ENCODE data around the gene THSD4.
A peak's percentile ranks its signal among the peaks of the same experiment; 100 is the strongest.
"Not testable (repeated sequence)": the region's sequence is repeated elsewhere in the genome, so short reads cannot be mapped to it uniquely, and the experiment has no call there.

The THSD4 gene

GRCh38 chr15:71716990-71717389 is 601.7 kb downstream of the THSD4 start:
- Mint-ChIP-seq H3K36me3 (no peaks in the 10 kb centered on the region), H3K9me3 (no peaks in the 10 kb centered on the region), H3K4me1 (no peaks in the 10 kb centered on the region), H3K27ac (no peak overlapping the region), H3K4me3 (no peak overlapping the region), H3K27me3 (peaks cover 5% of the 10 kb centered on the region)
- DNase-seq (ENCODE audit: low spot score in 2 of 2) (no peak), ATAC-seq (ENCODE audit: low read depth) (no peak)

GRCh38 chr15:71718116-71718910 is 603.0 kb downstream of the THSD4 start:
- no peak for DNase-seq (ENCODE audit: low spot score in 2 of 2)
- Mint-ChIP-seq H3K27ac (no peak overlapping the region), H3K4me3 (no peak overlapping the region), H3K9me3 (no peaks in the 10 kb centered on the region), H3K4me1 (no peaks in the 10 kb centered on the region), H3K36me3 (no peaks in the 10 kb centered on the region), H3K27me3 (peaks cover 3% of the 10 kb centered on the region)
- ATAC-seq (ENCODE audit: low read depth) = no peak

GRCh38 chr15:71723344-71723743 is 608.1 kb downstream of the THSD4 start:
- no peaks in the 10 kb centered on the region for H3K9me3 Mint-ChIP-seq
- H3K27ac Mint-ChIP-seq = no peak overlapping the region
- peaks cover 7% of the 10 kb centered on the region for H3K27me3 Mint-ChIP-seq
- no peak overlapping the region for H3K4me3 Mint-ChIP-seq
- ATAC-seq (ENCODE audit: low read depth) (no peak), DNase-seq (ENCODE audit: low spot score in 2 of 2) (no peak)
- no peaks in the 10 kb centered on the region for H3K36me3 Mint-ChIP-seq
- no peaks in the 10 kb centered on the region for H3K4me1 Mint-ChIP-seq

GRCh38 chr15:71725207-71725955 is 610.1 kb downstream of the THSD4 start:
- H3K9me3 Mint-ChIP-seq; H3K27me3 Mint-ChIP-seq; DNase-seq (ENCODE audit: low spot score in 2 of 2); H3K4me1 Mint-ChIP-seq; ATAC-seq (ENCODE audit: low read depth); H3K4me3 Mint-ChIP-seq; H3K36me3 Mint-ChIP-seq; H3K27ac Mint-ChIP-seq: not testable (repeated sequence)

GRCh38 chr15:71728881-71729280 is 613.6 kb downstream of the THSD4 start:
- H3K36me3 Mint-ChIP-seq = no peaks in the 10 kb centered on the region
- no peak for ATAC-seq (ENCODE audit: low read depth)
- H3K4me1 Mint-ChIP-seq = no peaks in the 10 kb centered on the region
- no peak overlapping the region for H3K27ac Mint-ChIP-seq
- no peaks in the 10 kb centered on the region for H3K9me3 Mint-ChIP-seq
- peaks cover 5% of the 10 kb centered on the region for H3K27me3 Mint-ChIP-seq
- no peak overlapping the region for H3K4me3 Mint-ChIP-seq
- no peak for DNase-seq (ENCODE audit: low spot score in 2 of 2)

GRCh38 chr15:71729319-71729718 is 614.0 kb downstream of the THSD4 start:
- no peak overlapping the region for H3K27ac Mint-ChIP-seq
- no peaks in the 10 kb centered on the region for H3K9me3 Mint-ChIP-seq
- ATAC-seq (ENCODE audit: low read depth) (no peak), DNase-seq (ENCODE audit: low spot score in 2 of 2) (no peak)
- no peaks in the 10 kb centered on the region for H3K4me1 Mint-ChIP-seq
- peaks cover 3% of the 10 kb centered on the region for H3K27me3 Mint-ChIP-seq
- H3K36me3 Mint-ChIP-seq = no peaks in the 10 kb centered on the region
- H3K4me3 Mint-ChIP-seq = no peak overlapping the region

- no peaks in the 10 kb centered on the region for H3K4me1 Mint-ChIP-seq
- H3K27ac Mint-ChIP-seq = no peak overlapping the region
- no peaks in the 10 kb centered on the region for H3K9me3 Mint-ChIP-seq
- ATAC-seq (ENCODE audit: low read depth) = peak; percentile 43
- no peaks in the 10 kb centered on the region for H3K36me3 Mint-ChIP-seq
- DNase-seq (ENCODE audit: low spot score in 2 of 2) = no peak
- no peak overlapping the region for H3K4me3 Mint-ChIP-seq
- peaks cover 3% of the 10 kb centered on the region for H3K27me3 Mint-ChIP-seq
These were observed 615.2 kb downstream of the THSD4 start for GRCh38 chr15:71730277-71731144.

- ATAC-seq (ENCODE audit: low read depth) = no peak
- no peak overlapping the region for H3K27ac Mint-ChIP-seq
- H3K4me1 Mint-ChIP-seq = no peaks in the 10 kb centered on the region
These were observed 617.4 kb downstream of the THSD4 start for GRCh38 chr15:71732636-71733035.

GRCh38 chr15:71733122-71733521 is 617.9 kb downstream of the THSD4 start:
- H3K4me1 Mint-ChIP-seq = no peaks in the 10 kb centered on the region
- H3K27me3 Mint-ChIP-seq = peaks cover 3% of the 10 kb centered on the region
- DNase-seq (ENCODE audit: low spot score in 2 of 2) = no peak
- no peaks in the 10 kb centered on the region for H3K9me3 Mint-ChIP-seq
- ATAC-seq (ENCODE audit: low read depth) = no peak
- no peak overlapping the region for H3K27ac Mint-ChIP-seq
- H3K36me3 Mint-ChIP-seq = no peaks in the 10 kb centered on the region
- H3K4me3 Mint-ChIP-seq = no peak overlapping the region

More at GRCh38 chr15:71732636-71733035, 617.4 kb downstream of the THSD4 start:
- no peak overlapping the region for H3K4me3 Mint-ChIP-seq
- no peaks in the 10 kb centered on the region for H3K9me3 Mint-ChIP-seq
- no peaks in the 10 kb centered on the region for H3K36me3 Mint-ChIP-seq
- DNase-seq (ENCODE audit: low spot score in 2 of 2) = no peak
- peaks cover 3% of the 10 kb centered on the region for H3K27me3 Mint-ChIP-seq

- Mint-ChIP-seq H3K36me3 (no peaks in the 10 kb centered on the region), H3K27ac (no peak overlapping the region), H3K9me3 (no peaks in the 10 kb centered on the region), H3K4me3 (no peak overlapping the region), H3K27me3 (peaks cover 3% of the 10 kb centered on the region), H3K4me1 (no peaks in the 10 kb centered on the region)
- DNase-seq (ENCODE audit: low spot score in 2 of 2) (no peak), ATAC-seq (ENCODE audit: low read depth) (no peak)
These were observed 619.6 kb downstream of the THSD4 start for GRCh38 chr15:71734709-71735384.

GRCh38 chr15:71735385-71735757 is 620.1 kb downstream of the THSD4 start:
- no peak for ATAC-seq (ENCODE audit: low read depth)
- no peaks in the 10 kb centered on the region for H3K4me1 Mint-ChIP-seq
- no peak overlapping the region for H3K27ac Mint-ChIP-seq

GRCh38 chr15:71736286-71736947 is 621.1 kb downstream of the THSD4 start:
- Mint-ChIP-seq H3K27ac (no peak overlapping the region), H3K27me3 (peaks cover 3% of the 10 kb centered on the region), H3K36me3 (no peaks in the 10 kb centered on the region), H3K4me1 (no peaks in the 10 kb centered on the region), H3K9me3 (no peaks in the 10 kb centered on the region), H3K4me3 (no peak overlapping the region)
- no peak for DNase-seq (ENCODE audit: low spot score in 2 of 2)
- ATAC-seq (ENCODE audit: low read depth) = no peak

More at GRCh38 chr15:71735385-71735757, 620.1 kb downstream of the THSD4 start:
- Mint-ChIP-seq H3K27me3 (peaks cover 3% of the 10 kb centered on the region), H3K9me3 (no peaks in the 10 kb centered on the region), H3K36me3 (no peaks in the 10 kb centered on the region), H3K4me3 (no peak overlapping the region)
- DNase-seq (ENCODE audit: low spot score in 2 of 2) = no peak

- Mint-ChIP-seq H3K36me3 (no peaks in the 10 kb centered on the region), H3K4me3 (no peak overlapping the region), H3K27ac (no peak overlapping the region), H3K9me3 (no peaks in the 10 kb centered on the region), H3K27me3 (peaks cover 2% of the 10 kb centered on the region), H3K4me1 (no peaks in the 10 kb centered on the region)
- no peak for DNase-seq (ENCODE audit: low spot score in 2 of 2)
- no peak for ATAC-seq (ENCODE audit: low read depth)
These were observed 622.5 kb downstream of the THSD4 start for GRCh38 chr15:71737761-71738160.

Measured in memory B cell (primary cell).